ENCODE results near the gene SRRM1.
"Not testable (repeated sequence)": the region's sequence is repeated elsewhere in the genome, so short reads cannot be mapped to it uniquely, and the experiment has no call there.

DNA sequence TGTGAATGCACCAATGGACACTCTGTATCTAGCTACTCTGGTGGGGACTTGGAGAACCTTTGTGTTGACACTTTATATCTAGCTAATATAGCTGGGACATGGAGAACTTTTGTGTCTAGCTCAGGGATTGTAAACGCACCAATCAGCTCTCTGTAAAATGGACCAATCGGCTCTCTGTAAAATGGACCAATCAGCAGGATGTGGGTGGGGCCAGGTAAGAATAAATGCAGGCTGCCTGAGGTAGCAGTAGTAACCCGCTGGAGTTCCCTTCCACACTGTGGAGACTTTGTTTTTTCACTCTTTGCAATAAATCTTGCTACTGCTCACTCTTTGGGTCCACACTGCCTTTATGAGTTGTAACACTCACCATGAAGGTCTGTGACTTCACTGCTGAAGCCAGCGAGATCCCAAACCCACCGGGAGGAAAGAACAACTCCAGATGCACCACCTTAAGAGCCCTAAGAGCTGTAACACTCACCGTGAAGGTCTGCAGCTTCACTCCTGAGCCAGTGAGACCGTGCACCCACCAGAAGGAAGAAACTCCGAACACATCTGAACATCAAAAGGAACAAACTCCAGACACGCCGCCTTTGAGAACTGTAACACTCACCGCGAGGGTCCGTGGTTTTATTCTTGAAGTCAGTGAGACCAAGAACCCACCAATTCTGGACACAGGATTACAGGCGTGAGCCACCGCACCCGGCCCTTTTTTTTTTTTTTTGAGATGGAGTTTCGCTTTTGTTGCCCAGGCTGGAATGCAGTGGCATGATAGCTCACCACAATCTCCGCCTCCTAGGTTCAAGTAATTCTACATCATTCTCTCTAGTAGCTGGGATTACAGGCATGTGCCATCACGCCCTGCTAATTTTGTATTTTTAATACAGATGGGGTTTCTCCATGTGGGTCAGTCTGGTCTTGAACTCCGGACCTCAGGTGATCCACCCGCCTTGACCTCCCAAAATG, 79.3 kb downstream of the SRRM1 start:
- TF ChIP-seq, protein P1, sequence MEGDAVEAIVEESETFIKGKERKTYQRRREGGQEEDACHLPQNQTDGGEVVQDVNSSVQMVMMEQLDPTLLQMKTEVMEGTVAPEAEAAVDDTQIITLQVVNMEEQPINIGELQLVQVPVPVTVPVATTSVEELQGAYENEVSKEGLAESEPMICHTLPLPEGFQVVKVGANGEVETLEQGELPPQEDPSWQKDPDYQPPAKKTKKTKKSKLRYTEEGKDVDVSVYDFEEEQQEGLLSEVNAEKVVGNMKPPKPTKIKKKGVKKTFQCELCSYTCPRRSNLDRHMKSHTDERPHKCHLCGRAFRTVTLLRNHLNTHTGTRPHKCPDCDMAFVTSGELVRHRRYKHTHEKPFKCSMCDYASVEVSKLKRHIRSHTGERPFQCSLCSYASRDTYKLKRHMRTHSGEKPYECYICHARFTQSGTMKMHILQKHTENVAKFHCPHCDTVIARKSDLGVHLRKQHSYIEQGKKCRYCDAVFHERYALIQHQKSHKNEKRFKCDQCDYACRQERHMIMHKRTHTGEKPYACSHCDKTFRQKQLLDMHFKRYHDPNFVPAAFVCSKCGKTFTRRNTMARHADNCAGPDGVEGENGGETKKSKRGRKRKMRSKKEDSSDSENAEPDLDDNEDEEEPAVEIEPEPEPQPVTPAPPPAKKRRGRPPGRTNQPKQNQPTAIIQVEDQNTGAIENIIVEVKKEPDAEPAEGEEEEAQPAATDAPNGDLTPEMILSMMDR (IDR thresholded peaks at IDR 0.05; ENCODE audit: poor library complexity), result not testable (repeated sequence)
- TF ChIP-seq EZH2phosphoT487 (IDR thresholded peaks at IDR 0.05; ENCODE audit: low read depth, severe bottlenecking, unreplicated experiment), result not testable (repeated sequence)
